Measurements from ENCODE around the gene WNT7B. TPM values are rescaled to one million over a fixed set of nuclear protein-coding genes. Genes with fewer than 3 reads are reported as not detected.
A peak's percentile ranks its signal among the peaks of the same experiment; 100 is the strongest.

Gene WNT7B
- total and polyA plus RNA-seq, 10 of the 15 experiments (the other 5 are each of a cell fraction or from before 2014, with no cell fraction given) = 0.12 TPM; not detected in 9

DNA sequence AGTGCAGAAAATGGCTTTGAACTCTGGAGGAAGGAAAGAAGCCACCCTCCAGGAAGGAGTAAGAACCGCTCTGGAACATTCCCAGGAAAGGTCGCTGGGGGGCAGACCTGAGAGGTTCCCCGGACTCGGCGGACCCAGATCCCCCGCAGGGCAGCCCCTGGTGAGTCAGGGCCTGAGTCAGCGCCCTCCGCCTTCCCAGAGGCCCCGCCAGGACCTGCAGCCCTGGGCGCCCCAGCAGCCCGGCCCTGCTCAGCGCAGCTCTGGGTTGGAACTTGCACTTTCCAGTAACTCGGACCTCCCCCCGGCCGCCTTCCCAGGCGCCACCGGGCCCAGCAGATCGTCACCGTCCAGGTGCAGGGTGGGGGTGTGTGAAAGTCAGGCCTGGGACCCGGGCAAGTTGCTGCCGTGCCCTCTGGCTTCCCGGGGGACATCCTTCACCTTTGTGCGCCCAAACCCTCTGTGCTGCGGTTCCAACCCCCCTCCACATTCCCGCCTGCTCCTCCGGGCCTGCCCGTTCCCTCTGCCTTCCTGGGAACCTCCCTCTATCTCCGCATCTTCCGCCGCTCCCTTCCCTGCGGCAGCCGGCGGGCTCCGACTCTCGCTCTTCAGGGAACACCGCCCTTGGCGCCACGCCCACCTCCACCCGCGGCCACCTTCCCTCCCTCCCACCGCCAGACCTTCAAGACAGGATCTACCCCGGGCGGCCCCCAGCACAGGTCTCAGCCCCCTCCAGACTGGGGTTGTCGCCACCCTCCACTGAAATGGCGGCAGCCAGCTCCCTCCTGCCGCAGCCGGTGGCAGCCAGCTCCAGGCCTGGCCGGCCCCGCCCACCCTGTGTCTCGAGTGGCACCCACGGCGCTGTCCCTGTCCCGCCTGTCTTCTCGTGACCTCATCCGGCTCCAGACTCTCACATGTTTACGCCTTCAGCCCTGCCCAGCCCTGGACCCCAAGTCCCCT, 36.8 kb upstream of the WNT7B start (continued):
- TF ChIP-seq, protein P1, sequence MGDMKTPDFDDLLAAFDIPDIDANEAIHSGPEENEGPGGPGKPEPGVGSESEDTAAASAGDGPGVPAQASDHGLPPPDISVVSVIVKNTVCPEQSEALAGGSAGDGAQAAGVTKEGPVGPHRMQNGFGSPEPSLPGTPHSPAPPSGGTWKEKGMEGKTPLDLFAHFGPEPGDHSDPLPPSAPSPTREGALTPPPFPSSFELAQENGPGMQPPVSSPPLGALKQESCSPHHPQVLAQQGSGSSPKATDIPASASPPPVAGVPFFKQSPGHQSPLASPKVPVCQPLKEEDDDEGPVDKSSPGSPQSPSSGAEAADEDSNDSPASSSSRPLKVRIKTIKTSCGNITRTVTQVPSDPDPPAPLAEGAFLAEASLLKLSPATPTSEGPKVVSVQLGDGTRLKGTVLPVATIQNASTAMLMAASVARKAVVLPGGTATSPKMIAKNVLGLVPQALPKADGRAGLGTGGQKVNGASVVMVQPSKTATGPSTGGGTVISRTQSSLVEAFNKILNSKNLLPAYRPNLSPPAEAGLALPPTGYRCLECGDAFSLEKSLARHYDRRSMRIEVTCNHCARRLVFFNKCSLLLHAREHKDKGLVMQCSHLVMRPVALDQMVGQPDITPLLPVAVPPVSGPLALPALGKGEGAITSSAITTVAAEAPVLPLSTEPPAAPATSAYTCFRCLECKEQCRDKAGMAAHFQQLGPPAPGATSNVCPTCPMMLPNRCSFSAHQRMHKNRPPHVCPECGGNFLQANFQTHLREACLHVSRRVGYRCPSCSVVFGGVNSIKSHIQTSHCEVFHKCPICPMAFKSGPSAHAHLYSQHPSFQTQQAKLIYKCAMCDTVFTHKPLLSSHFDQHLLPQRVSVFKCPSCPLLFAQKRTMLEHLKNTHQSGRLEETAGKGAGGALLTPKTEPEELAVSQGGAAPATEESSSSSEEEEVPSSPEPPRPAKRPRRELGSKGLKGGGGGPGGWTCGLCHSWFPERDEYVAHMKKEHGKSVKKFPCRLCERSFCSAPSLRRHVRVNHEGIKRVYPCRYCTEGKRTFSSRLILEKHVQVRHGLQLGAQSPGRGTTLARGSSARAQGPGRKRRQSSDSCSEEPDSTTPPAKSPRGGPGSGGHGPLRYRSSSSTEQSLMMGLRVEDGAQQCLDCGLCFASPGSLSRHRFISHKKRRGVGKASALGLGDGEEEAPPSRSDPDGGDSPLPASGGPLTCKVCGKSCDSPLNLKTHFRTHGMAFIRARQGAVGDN (IDR thresholded peaks at IDR 0.05) = 0 out of 2 replicates have a peak, but pooled peaks have one; percentile 11
- 0 out of 2 replicates have a peak, but pooled peaks have one; percentile 54 for TF ChIP-seq TCF3 (IDR thresholded peaks at IDR 0.05; ENCODE audit: borderline replicate concordance, insufficient read depth, low read depth, low read length)
- TF ChIP-seq HDGF (IDR thresholded peaks at IDR 0.05) = peak; percentile 75; the same call in 1 of the 2 replicates
- TF ChIP-seq FOS (IDR thresholded peaks at IDR 0.05; ENCODE audit: borderline replicate concordance, extremely low read depth, insufficient read length) = no peak
- TF ChIP-seq JUND (IDR thresholded peaks at IDR 0.05; ENCODE audit: low read depth, low read length) = peak; percentile 13; the same call in 1 of the 2 replicates

GRCh38 chr22:46012881-46013281, 35.9 kb upstream of the WNT7B start:
- peak overlapping the region; percentile 84 for H3K4me3 ChIP-seq
- 51% methylated on average over 11 of the region's 11 CpGs for WGBS (ENCODE audit: insufficient coverage, insufficient replicate concordance, low lambda C conversion rate, missing lambda C conversion rate)
- ChIA-PET CTCF (interaction anchor here (0.6 to 1.4 kb wide), 9 partner anchors 14 to 355 kb away, joined by 3 to 9 read pairs (median 4); no protein-coding TSS in a partner anchor), RAD21 (ENCODE audit: unreplicated experiment) (interaction anchor here (1.2 to 1.5 kb wide), 2 partner anchors 23 to 104 kb away, joined by 7 to 10 read pairs; no protein-coding TSS in a partner anchor), POLR2A (no interaction called here), SMC1A (ENCODE audit: uncharacterized antibody, unreplicated experiment) (interaction anchor here (0.9 to 1.2 kb wide), 3 partner anchors 17 to 104 kb away, joined by 3 to 4 read pairs (median 3); no protein-coding TSS in a partner anchor)
- peak overlapping the region; percentile 95 for H2AFZ ChIP-seq (ENCODE audit: control insufficient read depth, low read depth, low read length)
- DNase-seq (ENCODE audit: low read depth, low spot score) = no peak
- H3K4me2 ChIP-seq (ENCODE audit: control insufficient read depth, insufficient read depth) = peak overlapping the region; percentile 89
- in situ Hi-C loops (cut with MboI) = loop anchor here (5.0 kb wide), 2 partner anchors 104 to 299 kb away; no protein-coding TSS in a partner anchor
- H3K9ac ChIP-seq (ENCODE audit: control insufficient read depth, insufficient read depth, low read length) = peak overlapping the region; percentile 83
- H4K20me1 ChIP-seq (ENCODE audit: control insufficient read depth, insufficient read depth) = no peaks in the 10 kb centered on the region
- H3K27ac ChIP-seq (ENCODE audit: control insufficient read depth, insufficient read depth) = no peak overlapping the region
- no peaks in the 10 kb centered on the region; a peak in 1 of 4 replicates for H3K27me3 ChIP-seq (replicated peaks in 1 of 2; ENCODE audit: control insufficient read depth in 2 of 2, insufficient read depth in 2 of 2, low read length in 1 of 2)
- H3K9me3 ChIP-seq (replicated peaks; ENCODE audit: control insufficient read depth, insufficient read depth, low read length) = no peaks in the 10 kb centered on the region; the same call in 1 of the 3 replicates
- no peaks in the 10 kb centered on the region for H3K79me2 ChIP-seq (ENCODE audit: control insufficient read depth, insufficient read depth, low read length)
- peaks cover 4% of the 10 kb centered on the region; the same call in 1 of the 2 replicates for H3K4me1 ChIP-seq (ENCODE audit: control insufficient read depth, insufficient read depth, low read length)
- no peak for FAIRE-seq
- ATAC-seq = no peak
- no peaks in the 10 kb centered on the region for H3K36me3 ChIP-seq (ENCODE audit: control insufficient read depth in 2 of 2, insufficient read depth in 2 of 2, low read length in 1 of 2)
- no TSS peak for BruUV-seq (replicated peaks)
- intact Hi-C loops (cut with micrococcal nuclease; ENCODE audit: unreplicated experiment) = no loop called here
- no peak for TF ChIP-seq POU2F2 (IDR thresholded peaks at IDR 0.05; ENCODE audit: borderline replicate concordance, low read depth, low read length)
- no peak for TF ChIP-seq LARP7 (IDR thresholded peaks at IDR 0.05)
- TF ChIP-seq NR2C1 (IDR thresholded peaks at IDR 0.05) = no peak
- TF ChIP-seq HCFC1 (IDR thresholded peaks at IDR 0.05; ENCODE audit: low read length) = no peak
- no peak for TF ChIP-seq TAF1 (IDR thresholded peaks at IDR 0.05; ENCODE audit: borderline replicate concordance, low read depth, low read length)
- TF ChIP-seq BHLHE40 (IDR thresholded peaks at IDR 0.05; ENCODE audit: borderline replicate concordance in 1 of 2, low read depth in 2 of 2, low read length in 1 of 2) = no peak
- no peak for TF ChIP-seq STAT1 (conservative IDR thresholded peaks at IDR 0.05)
- no peak for TF ChIP-seq ATF7 (IDR thresholded peaks at IDR 0.05; ENCODE audit: low read depth)
- no peak for TF ChIP-seq EGR1 (IDR thresholded peaks at IDR 0.05; ENCODE audit: borderline replicate concordance in 1 of 2, low read depth in 2 of 2, low read length in 2 of 2)
- TF ChIP-seq, protein P2, sequence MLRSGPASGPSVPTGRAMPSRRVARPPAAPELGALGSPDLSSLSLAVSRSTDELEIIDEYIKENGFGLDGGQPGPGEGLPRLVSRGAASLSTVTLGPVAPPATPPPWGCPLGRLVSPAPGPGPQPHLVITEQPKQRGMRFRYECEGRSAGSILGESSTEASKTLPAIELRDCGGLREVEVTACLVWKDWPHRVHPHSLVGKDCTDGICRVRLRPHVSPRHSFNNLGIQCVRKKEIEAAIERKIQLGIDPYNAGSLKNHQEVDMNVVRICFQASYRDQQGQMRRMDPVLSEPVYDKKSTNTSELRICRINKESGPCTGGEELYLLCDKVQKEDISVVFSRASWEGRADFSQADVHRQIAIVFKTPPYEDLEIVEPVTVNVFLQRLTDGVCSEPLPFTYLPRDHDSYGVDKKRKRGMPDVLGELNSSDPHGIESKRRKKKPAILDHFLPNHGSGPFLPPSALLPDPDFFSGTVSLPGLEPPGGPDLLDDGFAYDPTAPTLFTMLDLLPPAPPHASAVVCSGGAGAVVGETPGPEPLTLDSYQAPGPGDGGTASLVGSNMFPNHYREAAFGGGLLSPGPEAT (IDR thresholded peaks at IDR 0.05; ENCODE audit: low read depth) = no peak
- TF ChIP-seq ZNF217 (IDR thresholded peaks at IDR 0.05) = no peak
